ENCODE measurements around the gene PSMD1.

- TF ChIP-seq ZNF747 (tag by site-specific recombination; IDR thresholded peaks at IDR 0.05) (no peak), CTCF (tag by site-specific recombination; IDR thresholded peaks at IDR 0.05) (no peak), YY1 (tag by site-specific recombination; IDR thresholded peaks at IDR 0.05) (no peak), ZBTB49 (tag by site-specific recombination; IDR thresholded peaks at IDR 0.05; ENCODE audit: low read depth) (no peak), ZNF350 (tag by site-specific recombination; IDR thresholded peaks at IDR 0.05) (no peak), KLF8 (tag by site-specific recombination; IDR thresholded peaks at IDR 0.05) (no peak), ZNF416 (tag by site-specific recombination; IDR thresholded peaks at IDR 0.05) (no peak), OVOL3 (tag by site-specific recombination; IDR thresholded peaks at IDR 0.05) (no peak)
- TF ChIP-seq, protein P1, sequence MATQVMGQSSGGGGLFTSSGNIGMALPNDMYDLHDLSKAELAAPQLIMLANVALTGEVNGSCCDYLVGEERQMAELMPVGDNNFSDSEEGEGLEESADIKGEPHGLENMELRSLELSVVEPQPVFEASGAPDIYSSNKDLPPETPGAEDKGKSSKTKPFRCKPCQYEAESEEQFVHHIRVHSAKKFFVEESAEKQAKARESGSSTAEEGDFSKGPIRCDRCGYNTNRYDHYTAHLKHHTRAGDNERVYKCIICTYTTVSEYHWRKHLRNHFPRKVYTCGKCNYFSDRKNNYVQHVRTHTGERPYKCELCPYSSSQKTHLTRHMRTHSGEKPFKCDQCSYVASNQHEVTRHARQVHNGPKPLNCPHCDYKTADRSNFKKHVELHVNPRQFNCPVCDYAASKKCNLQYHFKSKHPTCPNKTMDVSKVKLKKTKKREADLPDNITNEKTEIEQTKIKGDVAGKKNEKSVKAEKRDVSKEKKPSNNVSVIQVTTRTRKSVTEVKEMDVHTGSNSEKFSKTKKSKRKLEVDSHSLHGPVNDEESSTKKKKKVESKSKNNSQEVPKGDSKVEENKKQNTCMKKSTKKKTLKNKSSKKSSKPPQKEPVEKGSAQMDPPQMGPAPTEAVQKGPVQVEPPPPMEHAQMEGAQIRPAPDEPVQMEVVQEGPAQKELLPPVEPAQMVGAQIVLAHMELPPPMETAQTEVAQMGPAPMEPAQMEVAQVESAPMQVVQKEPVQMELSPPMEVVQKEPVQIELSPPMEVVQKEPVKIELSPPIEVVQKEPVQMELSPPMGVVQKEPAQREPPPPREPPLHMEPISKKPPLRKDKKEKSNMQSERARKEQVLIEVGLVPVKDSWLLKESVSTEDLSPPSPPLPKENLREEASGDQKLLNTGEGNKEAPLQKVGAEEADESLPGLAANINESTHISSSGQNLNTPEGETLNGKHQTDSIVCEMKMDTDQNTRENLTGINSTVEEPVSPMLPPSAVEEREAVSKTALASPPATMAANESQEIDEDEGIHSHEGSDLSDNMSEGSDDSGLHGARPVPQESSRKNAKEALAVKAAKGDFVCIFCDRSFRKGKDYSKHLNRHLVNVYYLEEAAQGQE (tag by site-specific recombination; IDR thresholded peaks at IDR 0.05), result no peak
Observed at GRCh38 chr2:231069379-231070054, 12.8 kb downstream of the PSMD1 start.
